Esophagus squamous epithelium (tissue), 5 donors: ENCODE data around the gene OR51I2. TPM values are rescaled to one million over a fixed set of nuclear protein-coding genes. Genes with fewer than 3 reads are reported as not detected.

Source experiments
- DNase-seq: peaks from one replicate; lab custom pipeline; 2025; lab: John Stamatoyannopoulos, UW
- H3K27ac ChIP-seq, 4 donors: fragments of 200-600 bp; sonication (generic); one replicate each; pipeline ENCODE4 v1.5.1; 2016 to 2019; ENCODE audit warnings: mild to moderate bottlenecking in 1 of 4
- H3K27me3 ChIP-seq, 4 donors: fragments of 200-600 bp; sonication (generic); 1 replicate in 3 of 4; 2 replicates in 1 of 4; pipeline versions ENCODE4 v1.5.1 to v1.6.0; 2017 to 2021; ENCODE audit warnings: antibody characterized with exemption in 1 of 4
- H3K36me3 ChIP-seq, 3 donors: fragments of 200-600 bp; sonication (generic); one replicate each; pipeline ENCODE4 v1.5.1; 2016 to 2019
- H3K4me1 ChIP-seq, 3 donors: fragments of 200-600 bp; sonication (generic); one replicate each; pipeline ENCODE4 v1.5.1; 2017 to 2019
- H3K4me3 ChIP-seq, 4 donors: fragments of 200-600 bp; sonication (generic); 1 replicate in 3 of 4; 2 replicates in 1 of 4; pipeline ENCODE4 v1.5.1; 2016 to 2019; ENCODE audit warnings: mild to moderate bottlenecking in 2 of 4, moderate library complexity in 1 of 4
- H3K9me3 ChIP-seq, 3 donors: fragments of 200-600 bp; sonication (generic); one replicate each; pipeline ENCODE4 v1.5.1; 2016 to 2019
- CTCF ChIP-seq, 6 experiments: fragments of 450-650 bp in 4 of 6; fragments of 200-600 bp in 2 of 6; sonication (generic) in 2 of 6; IDR thresholded peaks; one replicate each; pipeline ENCODE4 v1.5.1; 2016 to 2019; ENCODE audit warnings: antibody characterized with exemption in 6 of 6, mild to moderate bottlenecking in 4 of 6, moderate library complexity in 4 of 6
- POLR2A ChIP-seq, 4 donors: fragments of 450-650 bp; IDR thresholded peaks; one replicate each; pipeline ENCODE4 v1.6.1; 2017; ENCODE audit warnings: antibody characterized with exemption in 4 of 4, mild to moderate bottlenecking in 4 of 4, moderate library complexity in 3 of 4
- WGBS, 2 donors: methylation state at CpG; one replicate each; pipeline ENCODE4 v1.1.5; 2018; 5-methylcytosine and 5-hydroxymethylcytosine counted together
- intact Hi-C: fragments of 100-400 bp; cut with DNase I; formaldehyde crosslinking; loops from one replicate; pipeline ENCODE4 v1.15.0; 2022
- total RNA-seq, 4 donors: library from RNA; depleted of rRNA; stranded (reverse); fragments of >200 nt; gene quantifications; one replicate each; pipeline ENCODE4 v1.1.0, GENCODE V29; 2016
- donor health status: DM: yes; HTN: yes; CAD: no.

The OR51I2 gene, protein sequence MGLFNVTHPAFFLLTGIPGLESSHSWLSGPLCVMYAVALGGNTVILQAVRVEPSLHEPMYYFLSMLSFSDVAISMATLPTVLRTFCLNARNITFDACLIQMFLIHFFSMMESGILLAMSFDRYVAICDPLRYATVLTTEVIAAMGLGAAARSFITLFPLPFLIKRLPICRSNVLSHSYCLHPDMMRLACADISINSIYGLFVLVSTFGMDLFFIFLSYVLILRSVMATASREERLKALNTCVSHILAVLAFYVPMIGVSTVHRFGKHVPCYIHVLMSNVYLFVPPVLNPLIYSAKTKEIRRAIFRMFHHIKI
- not detected for total RNA-seq

DNA sequence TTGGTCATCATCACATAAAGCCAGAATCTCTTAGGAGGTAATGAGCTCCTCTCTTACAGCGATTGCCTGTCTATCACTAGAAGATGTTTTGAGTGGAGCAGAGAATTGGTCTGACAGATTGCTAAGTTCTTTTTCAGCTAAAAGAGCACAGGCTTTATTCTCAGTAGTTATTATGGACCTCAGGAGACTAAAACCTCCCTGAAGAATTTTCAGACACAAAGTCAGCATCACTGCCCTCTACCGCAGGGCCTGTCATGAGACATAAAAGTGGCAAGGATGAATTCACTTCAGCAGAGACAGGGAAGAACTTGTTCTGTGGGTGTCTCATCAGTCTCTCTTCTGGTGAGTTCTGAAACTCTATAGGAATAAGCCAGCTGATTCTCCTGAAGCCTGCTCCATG lies at the start of gene OR51I2:
OR51I2 (plus strand) TSS at position 301 of the 400 bp plus-strand sequence. CDS start 4,166 bp downstream, outside the sequence.
- H3K36me3 ChIP-seq = no peaks in the 10 kb centered on the region
- H3K27ac ChIP-seq = no peak within 1 kb of the TSS
- no peak within 1 kb of the TSS for H3K4me3 ChIP-seq
- TF ChIP-seq POLR2A (IDR thresholded peaks at IDR 0.05) (no peak), CTCF (IDR thresholded peaks at IDR 0.05) (no peak)
- 94 to 96% methylated on average over 2 of the region's 2 CpGs for WGBS, 2 donors
- no peaks in the 10 kb centered on the region for H3K9me3 ChIP-seq
- DNase-seq = no peak
- H3K4me1 ChIP-seq = no peaks in the 10 kb centered on the region
- intact Hi-C loops = no loop called here
- H3K27me3 ChIP-seq = no peaks in the 10 kb centered on the region

DNA sequence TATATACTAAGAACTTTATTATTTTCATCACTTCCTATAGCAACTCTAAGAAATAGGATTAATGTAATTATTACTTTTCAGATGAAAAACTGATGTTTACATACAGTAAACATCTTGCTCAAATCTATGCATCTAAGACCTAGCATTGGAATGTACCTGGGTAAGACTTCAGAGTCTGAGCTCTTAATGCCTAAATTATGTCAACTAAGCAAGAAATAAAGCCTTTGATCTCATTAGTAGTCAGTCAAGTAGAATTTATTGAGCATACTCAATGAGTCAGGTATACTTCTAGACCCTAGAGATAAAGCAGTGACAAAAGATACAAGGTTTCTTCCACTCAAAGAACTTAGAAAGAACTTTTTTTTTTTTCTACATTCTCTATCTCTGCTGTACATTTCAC lies 44.0 kb upstream of the OR51I2 start:
- no peak for DNase-seq
- no peaks in the 10 kb centered on the region for H3K36me3 ChIP-seq
- H3K27me3 ChIP-seq = no peaks in the 10 kb centered on the region
- no peaks in the 10 kb centered on the region for H3K4me1 ChIP-seq
- TF ChIP-seq POLR2A (IDR thresholded peaks at IDR 0.05) = no peak
- intact Hi-C loops = no loop called here
- no peak overlapping the region for H3K4me3 ChIP-seq
- H3K9me3 ChIP-seq = no peaks in the 10 kb centered on the region
- H3K27ac ChIP-seq = no peak overlapping the region

- intact Hi-C loops = no loop called here
- TF ChIP-seq POLR2A (IDR thresholded peaks at IDR 0.05) = no peak
- TF ChIP-seq CTCF (IDR thresholded peaks at IDR 0.05) = no peak
- WGBS, 2 donors = 50 to 89% methylated on average over 2 to 4 of the region's 5 CpGs
- Histone ChIP-seq H3K36me3 (no peaks in the 10 kb centered on the region), H3K9me3 (no peaks in the 10 kb centered on the region), H3K4me3 (no peak overlapping the region), H3K27ac (no peak overlapping the region), H3K4me1 (no peaks in the 10 kb centered on the region), H3K27me3 (no peaks in the 10 kb centered on the region)
- no peak for DNase-seq
These were observed 28.1 kb upstream of the OR51I2 start for GRCh38 chr11:5420993-5421392.

GRCh38 chr11:5421811-5422210 lies 27.3 kb upstream of the OR51I2 start, which contains the start of gene OR51Q1:
Gene OR51Q1, plus strand, starts transcription at chr11:5422111. Its CDS starts 90 bp downstream, at chr11:5422201.
- 86 to 92% methylated on average over 1 of the region's 1 CpG for WGBS, 2 donors

GRCh38 chr11:5423131-5423530 lies 26.0 kb upstream of the OR51I2 start:
- Histone ChIP-seq H3K27me3 (no peaks in the 10 kb centered on the region), H3K4me3 (no peak overlapping the region), H3K36me3 (no peaks in the 10 kb centered on the region), H3K9me3 (no peaks in the 10 kb centered on the region), H3K4me1 (no peaks in the 10 kb centered on the region), H3K27ac (no peak overlapping the region)
- TF ChIP-seq POLR2A (IDR thresholded peaks at IDR 0.05) (no peak), CTCF (IDR thresholded peaks at IDR 0.05) (no peak)
- 44 to 47% methylated on average over 3 of the region's 3 CpGs for WGBS, 2 donors
- no peak for DNase-seq
- intact Hi-C loops = no loop called here

More at GRCh38 chr11:5421811-5422210, 27.3 kb upstream of the OR51I2 start, which contains the start of gene OR51Q1:
- intact Hi-C loops = no loop called here
- Histone ChIP-seq H3K36me3 (no peaks in the 10 kb centered on the region), H3K27ac (no peak within 1 kb of the TSS), H3K27me3 (no peaks in the 10 kb centered on the region), H3K9me3 (no peaks in the 10 kb centered on the region), H3K4me1 (no peaks in the 10 kb centered on the region), H3K4me3 (no peak within 1 kb of the TSS)
- TF ChIP-seq CTCF (IDR thresholded peaks at IDR 0.05) (no peak), POLR2A (IDR thresholded peaks at IDR 0.05) (no peak)
- DNase-seq = no peak
